ENCODE data around the gene ACTL7B. TPM values are rescaled to one million over a fixed set of nuclear protein-coding genes. Genes with fewer than 3 reads are reported as not detected.

ACTL7B gene
- total and polyA plus RNA-seq, 2 of the 4 experiments (the other 2 are of a cell fraction): not detected

DNA sequence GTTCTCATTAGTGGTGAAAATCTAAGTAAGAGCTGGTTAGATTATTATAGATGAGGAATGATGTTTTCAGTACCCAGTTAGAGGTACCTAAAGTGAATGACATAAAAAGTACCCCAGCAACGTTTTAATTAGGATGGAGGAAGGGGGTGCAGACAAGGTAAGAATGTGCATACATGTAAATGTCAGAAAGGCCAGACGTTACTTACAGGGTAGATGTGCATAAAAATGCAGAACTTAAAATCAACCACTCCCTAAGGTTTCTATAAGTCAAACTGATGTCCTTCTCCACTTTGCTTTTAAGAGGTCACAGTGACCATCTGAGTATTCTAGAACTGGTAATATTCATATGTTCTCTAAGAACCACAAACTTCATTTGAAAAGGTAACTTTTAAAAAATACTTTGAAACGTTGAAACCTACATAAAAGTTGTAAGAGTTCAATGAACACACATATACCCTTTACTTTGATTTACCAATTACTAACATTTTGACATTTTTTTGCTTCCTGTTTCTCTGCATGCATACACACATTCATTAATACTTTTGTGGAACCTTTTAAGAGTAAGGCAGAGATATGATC, 25.0 kb upstream of the ACTL7B start:
- H2AFZ ChIP-seq (replicated peaks; ENCODE audit: low read length, poor library complexity): no peak overlapping the region
- no peaks in the 10 kb centered on the region for H4K20me1 ChIP-seq (ENCODE audit: insufficient read depth, low read length)
- H3K4me3 ChIP-seq (ENCODE audit: insufficient read depth, low read depth, low read length): no peak overlapping the region
- no peaks in the 10 kb centered on the region for H3K79me1 ChIP-seq (ENCODE audit: low read depth in 1 of 2, low read length in 2 of 2)
- H2AK9ac ChIP-seq (replicated peaks; ENCODE audit: low read depth, low read length, poor library complexity): no peak overlapping the region
- H3K9me3 ChIP-seq (ENCODE audit: control insufficient read depth, insufficient read depth, low read length): no peaks in the 10 kb centered on the region
- no peak overlapping the region for H3K9ac ChIP-seq (ENCODE audit: low read depth, low read length)
- WGBS, 2 experiments (ENCODE audit: extremely low coverage in 2 of 2, insufficient read length in 1 of 2): no CpG with 5 or more reads among the region's 3 CpGs
- no peak overlapping the region for H2AK5ac ChIP-seq (ENCODE audit: low read depth, low read length)
- DNase-seq: no peak
- H3K4me1 ChIP-seq (ENCODE audit: control insufficient read depth, insufficient read depth, low read length): peaks cover 2% of the 10 kb centered on the region; the same call in 1 of the 2 replicates
- H3K36me3 ChIP-seq (ENCODE audit: control insufficient read depth, insufficient read depth, low read length): peaks cover 29% of the 10 kb centered on the region
- no peak overlapping the region for H2BK20ac ChIP-seq (ENCODE audit: low read depth, low read length)
- TF ChIP-seq NFE2L2 (IDR thresholded peaks at IDR 0.05; ENCODE audit: low read depth, low read length) (no peak), CEBPB (IDR thresholded peaks at IDR 0.05; ENCODE audit: low read depth, low read length) (no peak), BHLHE40 (IDR thresholded peaks at IDR 0.05; ENCODE audit: low read depth, low read length) (no peak), CHD1 (IDR thresholded peaks at IDR 0.05; ENCODE audit: low read depth, low read length) (no peak), POLR2A (IDR thresholded peaks at IDR 0.05; ENCODE audit: low read depth, low read length) (no peak), SMC3 (IDR thresholded peaks at IDR 0.05; ENCODE audit: low read depth, low read length) (no peak), MAFK (IDR thresholded peaks at IDR 0.05; ENCODE audit: low read depth, low read length) (no peak), MAZ (IDR thresholded peaks at IDR 0.05; ENCODE audit: borderline replicate concordance, low read depth, low read length) (no peak), RFX5 (IDR thresholded peaks at IDR 0.05; ENCODE audit: low read depth, low read length) (no peak), RAD21 (IDR thresholded peaks at IDR 0.05; ENCODE audit: low read length) (no peak), MXI1 (IDR thresholded peaks at IDR 0.05; ENCODE audit: borderline replicate concordance, low read depth, low read length) (no peak), RCOR1 (IDR thresholded peaks at IDR 0.05; ENCODE audit: insufficient replicate concordance, low read length) (no peak), FOS (IDR thresholded peaks at IDR 0.05; ENCODE audit: low read depth, low read length) (no peak)
- TF ChIP-seq, protein P1, sequence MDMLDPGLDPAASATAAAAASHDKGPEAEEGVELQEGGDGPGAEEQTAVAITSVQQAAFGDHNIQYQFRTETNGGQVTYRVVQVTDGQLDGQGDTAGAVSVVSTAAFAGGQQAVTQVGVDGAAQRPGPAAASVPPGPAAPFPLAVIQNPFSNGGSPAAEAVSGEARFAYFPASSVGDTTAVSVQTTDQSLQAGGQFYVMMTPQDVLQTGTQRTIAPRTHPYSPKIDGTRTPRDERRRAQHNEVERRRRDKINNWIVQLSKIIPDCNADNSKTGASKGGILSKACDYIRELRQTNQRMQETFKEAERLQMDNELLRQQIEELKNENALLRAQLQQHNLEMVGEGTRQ (IDR thresholded peaks at IDR 0.05; ENCODE audit: low read depth, low read length): no peak
- TF ChIP-seq, protein P2, sequence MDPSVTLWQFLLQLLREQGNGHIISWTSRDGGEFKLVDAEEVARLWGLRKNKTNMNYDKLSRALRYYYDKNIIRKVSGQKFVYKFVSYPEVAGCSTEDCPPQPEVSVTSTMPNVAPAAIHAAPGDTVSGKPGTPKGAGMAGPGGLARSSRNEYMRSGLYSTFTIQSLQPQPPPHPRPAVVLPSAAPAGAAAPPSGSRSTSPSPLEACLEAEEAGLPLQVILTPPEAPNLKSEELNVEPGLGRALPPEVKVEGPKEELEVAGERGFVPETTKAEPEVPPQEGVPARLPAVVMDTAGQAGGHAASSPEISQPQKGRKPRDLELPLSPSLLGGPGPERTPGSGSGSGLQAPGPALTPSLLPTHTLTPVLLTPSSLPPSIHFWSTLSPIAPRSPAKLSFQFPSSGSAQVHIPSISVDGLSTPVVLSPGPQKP (IDR thresholded peaks at IDR 0.05; ENCODE audit: borderline replicate concordance, low read depth, low read length): no peak
- TF ChIP-seq, protein P3, sequence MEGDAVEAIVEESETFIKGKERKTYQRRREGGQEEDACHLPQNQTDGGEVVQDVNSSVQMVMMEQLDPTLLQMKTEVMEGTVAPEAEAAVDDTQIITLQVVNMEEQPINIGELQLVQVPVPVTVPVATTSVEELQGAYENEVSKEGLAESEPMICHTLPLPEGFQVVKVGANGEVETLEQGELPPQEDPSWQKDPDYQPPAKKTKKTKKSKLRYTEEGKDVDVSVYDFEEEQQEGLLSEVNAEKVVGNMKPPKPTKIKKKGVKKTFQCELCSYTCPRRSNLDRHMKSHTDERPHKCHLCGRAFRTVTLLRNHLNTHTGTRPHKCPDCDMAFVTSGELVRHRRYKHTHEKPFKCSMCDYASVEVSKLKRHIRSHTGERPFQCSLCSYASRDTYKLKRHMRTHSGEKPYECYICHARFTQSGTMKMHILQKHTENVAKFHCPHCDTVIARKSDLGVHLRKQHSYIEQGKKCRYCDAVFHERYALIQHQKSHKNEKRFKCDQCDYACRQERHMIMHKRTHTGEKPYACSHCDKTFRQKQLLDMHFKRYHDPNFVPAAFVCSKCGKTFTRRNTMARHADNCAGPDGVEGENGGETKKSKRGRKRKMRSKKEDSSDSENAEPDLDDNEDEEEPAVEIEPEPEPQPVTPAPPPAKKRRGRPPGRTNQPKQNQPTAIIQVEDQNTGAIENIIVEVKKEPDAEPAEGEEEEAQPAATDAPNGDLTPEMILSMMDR (conservative IDR thresholded peaks at IDR 0.05; ENCODE audit: low read depth, low read length): no peak
- H2BK15ac ChIP-seq (ENCODE audit: low read depth, low read length): no peak overlapping the region
- no peak overlapping the region for H3K18ac ChIP-seq (ENCODE audit: low read depth, low read length)
- ChIA-PET CTCF (no interaction called here), POLR2A (ENCODE audit: unreplicated experiment) (no interaction called here)
- H3K4ac ChIP-seq (ENCODE audit: low read depth, low read length): no peak overlapping the region
- no peak overlapping the region for H3K56ac ChIP-seq (ENCODE audit: extremely low read depth, insufficient read depth, low read length)
- no peak overlapping the region for H3K27ac ChIP-seq (ENCODE audit: insufficient read depth, low read length)
- H3K27me3 ChIP-seq (ENCODE audit: control insufficient read depth, insufficient read depth, low read length): no peaks in the 10 kb centered on the region
- no TSS peak for BruUV-seq (replicated peaks)
- peaks cover 3% of the 10 kb centered on the region; the same call in 1 of the 2 replicates for H3K9me1 ChIP-seq (ENCODE audit: insufficient read depth, low read length)
- ATAC-seq (ENCODE audit: low read depth): no peak
- no peak overlapping the region for H4K8ac ChIP-seq (ENCODE audit: low read depth in 2 of 2, low read length in 2 of 2)
- no peak overlapping the region for H2BK5ac ChIP-seq (ENCODE audit: low read depth, low read length, poor library complexity, severe bottlenecking)
- no peak overlapping the region for H3K23ac ChIP-seq (ENCODE audit: low read depth, low read length)
- no peak overlapping the region for H2BK120ac ChIP-seq (ENCODE audit: low read depth, low read length)
- H3K4me2 ChIP-seq (ENCODE audit: low read depth, low read length): no peak overlapping the region
- in situ Hi-C loops (cut with MboI; ENCODE audit: low sequenced_read_pairs): no loop called here
- dilution Hi-C loops (cut with HindIII; ENCODE audit: low sequenced_read_pairs, unreplicated experiment): no loop called here
- intact Hi-C loops (cut with micrococcal nuclease): no loop called here
- no peak overlapping the region for H3K14ac ChIP-seq (replicated peaks; ENCODE audit: low read depth, low read length)
- H4K91ac ChIP-seq (ENCODE audit: insufficient read depth, low read depth, low read length): no peak overlapping the region
- no peak overlapping the region for H4K5ac ChIP-seq (ENCODE audit: low read depth, low read length)

Data from IMR-90 (cell line).